ENCODE measurements around the gene MAT1A.
"Not testable (repeated sequence)": the region's sequence is repeated elsewhere in the genome, so short reads cannot be mapped to it uniquely, and the experiment has no call there.

DNA sequence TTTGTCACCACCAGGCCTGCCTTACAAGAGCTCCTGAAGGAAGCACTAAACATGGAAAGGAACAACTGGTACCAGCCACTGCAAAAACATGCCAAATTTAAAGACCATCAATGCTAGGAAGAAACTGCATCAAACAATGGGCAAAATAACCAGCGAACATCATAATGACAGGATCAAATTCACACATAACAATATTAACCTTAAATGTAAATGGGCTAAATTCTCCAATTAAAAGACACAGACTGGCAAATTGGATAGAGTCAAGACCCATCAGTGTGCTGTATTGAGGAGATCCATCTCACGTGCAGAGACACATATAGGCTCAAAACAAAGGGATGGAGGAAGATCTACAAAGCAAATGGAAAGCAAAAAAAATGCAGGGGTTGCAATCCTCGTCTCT, 16.5 kb upstream of the MAT1A start:
- not testable (repeated sequence) for TF ChIP-seq POLR2A (IDR thresholded peaks at IDR 0.05; ENCODE audit: borderline replicate concordance, extremely low read depth, insufficient read depth, insufficient read length); RAD21 (IDR thresholded peaks at IDR 0.05; ENCODE audit: low read depth); CEBPB (IDR thresholded peaks at IDR 0.05; ENCODE audit: low read depth); EGR1 (IDR thresholded peaks at IDR 0.05; ENCODE audit: low read depth); POLR2AphosphoS5 (IDR thresholded peaks at IDR 0.05; ENCODE audit: low read depth, low read length); EZH2phosphoT487 (IDR thresholded peaks at IDR 0.05; ENCODE audit: borderline replicate concordance); ZFX (IDR thresholded peaks at IDR 0.05); EZH2 (IDR thresholded peaks at IDR 0.05); SIN3A (IDR thresholded peaks at IDR 0.05; ENCODE audit: low read depth); SP1 (IDR thresholded peaks at IDR 0.05; ENCODE audit: low read depth); FOSL1 (IDR thresholded peaks at IDR 0.05; ENCODE audit: low read depth)
- TF ChIP-seq, protein P1, sequence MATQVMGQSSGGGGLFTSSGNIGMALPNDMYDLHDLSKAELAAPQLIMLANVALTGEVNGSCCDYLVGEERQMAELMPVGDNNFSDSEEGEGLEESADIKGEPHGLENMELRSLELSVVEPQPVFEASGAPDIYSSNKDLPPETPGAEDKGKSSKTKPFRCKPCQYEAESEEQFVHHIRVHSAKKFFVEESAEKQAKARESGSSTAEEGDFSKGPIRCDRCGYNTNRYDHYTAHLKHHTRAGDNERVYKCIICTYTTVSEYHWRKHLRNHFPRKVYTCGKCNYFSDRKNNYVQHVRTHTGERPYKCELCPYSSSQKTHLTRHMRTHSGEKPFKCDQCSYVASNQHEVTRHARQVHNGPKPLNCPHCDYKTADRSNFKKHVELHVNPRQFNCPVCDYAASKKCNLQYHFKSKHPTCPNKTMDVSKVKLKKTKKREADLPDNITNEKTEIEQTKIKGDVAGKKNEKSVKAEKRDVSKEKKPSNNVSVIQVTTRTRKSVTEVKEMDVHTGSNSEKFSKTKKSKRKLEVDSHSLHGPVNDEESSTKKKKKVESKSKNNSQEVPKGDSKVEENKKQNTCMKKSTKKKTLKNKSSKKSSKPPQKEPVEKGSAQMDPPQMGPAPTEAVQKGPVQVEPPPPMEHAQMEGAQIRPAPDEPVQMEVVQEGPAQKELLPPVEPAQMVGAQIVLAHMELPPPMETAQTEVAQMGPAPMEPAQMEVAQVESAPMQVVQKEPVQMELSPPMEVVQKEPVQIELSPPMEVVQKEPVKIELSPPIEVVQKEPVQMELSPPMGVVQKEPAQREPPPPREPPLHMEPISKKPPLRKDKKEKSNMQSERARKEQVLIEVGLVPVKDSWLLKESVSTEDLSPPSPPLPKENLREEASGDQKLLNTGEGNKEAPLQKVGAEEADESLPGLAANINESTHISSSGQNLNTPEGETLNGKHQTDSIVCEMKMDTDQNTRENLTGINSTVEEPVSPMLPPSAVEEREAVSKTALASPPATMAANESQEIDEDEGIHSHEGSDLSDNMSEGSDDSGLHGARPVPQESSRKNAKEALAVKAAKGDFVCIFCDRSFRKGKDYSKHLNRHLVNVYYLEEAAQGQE (IDR thresholded peaks at IDR 0.05; ENCODE audit: low read depth): not testable (repeated sequence)
- TF ChIP-seq, protein P2, sequence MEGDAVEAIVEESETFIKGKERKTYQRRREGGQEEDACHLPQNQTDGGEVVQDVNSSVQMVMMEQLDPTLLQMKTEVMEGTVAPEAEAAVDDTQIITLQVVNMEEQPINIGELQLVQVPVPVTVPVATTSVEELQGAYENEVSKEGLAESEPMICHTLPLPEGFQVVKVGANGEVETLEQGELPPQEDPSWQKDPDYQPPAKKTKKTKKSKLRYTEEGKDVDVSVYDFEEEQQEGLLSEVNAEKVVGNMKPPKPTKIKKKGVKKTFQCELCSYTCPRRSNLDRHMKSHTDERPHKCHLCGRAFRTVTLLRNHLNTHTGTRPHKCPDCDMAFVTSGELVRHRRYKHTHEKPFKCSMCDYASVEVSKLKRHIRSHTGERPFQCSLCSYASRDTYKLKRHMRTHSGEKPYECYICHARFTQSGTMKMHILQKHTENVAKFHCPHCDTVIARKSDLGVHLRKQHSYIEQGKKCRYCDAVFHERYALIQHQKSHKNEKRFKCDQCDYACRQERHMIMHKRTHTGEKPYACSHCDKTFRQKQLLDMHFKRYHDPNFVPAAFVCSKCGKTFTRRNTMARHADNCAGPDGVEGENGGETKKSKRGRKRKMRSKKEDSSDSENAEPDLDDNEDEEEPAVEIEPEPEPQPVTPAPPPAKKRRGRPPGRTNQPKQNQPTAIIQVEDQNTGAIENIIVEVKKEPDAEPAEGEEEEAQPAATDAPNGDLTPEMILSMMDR (IDR thresholded peaks at IDR 0.05 in 2 of 3, conservative IDR thresholded peaks at IDR 0.05 in 1 of 3; ENCODE audit: borderline replicate concordance in 1 of 3, insufficient read depth in 1 of 3, low read depth in 2 of 3, low read length in 2 of 3): not testable (repeated sequence)
- TF ChIP-seq, protein P3, sequence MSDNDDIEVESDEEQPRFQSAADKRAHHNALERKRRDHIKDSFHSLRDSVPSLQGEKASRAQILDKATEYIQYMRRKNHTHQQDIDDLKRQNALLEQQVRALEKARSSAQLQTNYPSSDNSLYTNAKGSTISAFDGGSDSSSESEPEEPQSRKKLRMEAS (IDR thresholded peaks at IDR 0.05): not testable (repeated sequence)
